ENCODE measurements around the gene AAR2.

GRCh38 chr20:36303831-36304230 lies 67.6 kb downstream of the AAR2 start:
- TF ChIP-seq YY1 (IDR thresholded peaks at IDR 0.05; ENCODE audit: insufficient read depth, insufficient read length): no peak
- TF ChIP-seq ZNF274 (IDR thresholded peaks at IDR 0.05; ENCODE audit: low read depth, low read length): no peak
- no peak for TF ChIP-seq SUZ12 (IDR thresholded peaks at IDR 0.05; ENCODE audit: extremely low read depth, insufficient read depth, insufficient read length)

Data from NT2/D1 (cell line).